Ishikawa (cell line): ENCODE results near the gene LMF2.
A peak's percentile ranks its signal among the peaks of the same experiment; 100 is the strongest.

Source experiments
- CEBPB ChIP-seq: IDR thresholded peaks from 2 replicates; pipeline ENCODE4 v1.6.1; 2012
- CREB1 ChIP-seq: IDR thresholded peaks from 2 replicates; pipeline ENCODE4 v1.6.1; 2012; ENCODE audit warnings: low read depth
- EGR1 ChIP-seq: IDR thresholded peaks from 2 replicates; pipeline ENCODE4 v1.6.1; 2012
- EP300 ChIP-seq: IDR thresholded peaks from 2 replicates; pipeline ENCODE4 v1.6.1; 2012; ENCODE audit warnings: borderline replicate concordance
- FOXM1 ChIP-seq: IDR thresholded peaks from 2 replicates; pipeline ENCODE4 v1.6.1; 2012; ENCODE audit warnings: low read depth, borderline replicate concordance
- NFIC ChIP-seq: IDR thresholded peaks from 2 replicates; pipeline ENCODE4 v1.6.1; 2012
- RAD21 ChIP-seq: IDR thresholded peaks from 2 replicates; pipeline ENCODE4 v1.6.1; 2012; ENCODE audit warnings: low read depth
- REST ChIP-seq: IDR thresholded peaks from 2 replicates; pipeline ENCODE4 v1.6.1; 2012; ENCODE audit warnings: low read depth, mild to moderate bottlenecking
- TAF1 ChIP-seq: IDR thresholded peaks from 2 replicates; pipeline ENCODE4 v1.6.1; 2012; ENCODE audit warnings: low read depth, mild to moderate bottlenecking
- TCF12 ChIP-seq: IDR thresholded peaks from 2 replicates; pipeline ENCODE4 v1.6.1; 2012; ENCODE audit warnings: low read depth
- TEAD4 ChIP-seq: IDR thresholded peaks from 2 replicates; pipeline ENCODE4 v1.6.1; 2012
- YY1 ChIP-seq: IDR thresholded peaks from 2 replicates; pipeline ENCODE4 v1.6.1; 2012; ENCODE audit warnings: low read depth
- ZBTB7A ChIP-seq: IDR thresholded peaks from 2 replicates; pipeline ENCODE4 v1.6.1; 2012; ENCODE audit warnings: low read depth
- TF ChIP-seq, protein P1 (sequence below): IDR thresholded peaks from 2 replicates; pipeline ENCODE4 v1.6.1; 2012
- TF ChIP-seq, protein P2 (sequence below): IDR thresholded peaks from 2 replicates; pipeline ENCODE4 v1.6.1; 2012

Gene LMF2

GRCh38 chr22:50526834-50527801 lies 19.6 kb upstream of the LMF2 start:
- peak; percentile 43; the same call in 1 of the 2 replicates for TF ChIP-seq ZBTB7A
- no peak for TF ChIP-seq TAF1

DNA sequence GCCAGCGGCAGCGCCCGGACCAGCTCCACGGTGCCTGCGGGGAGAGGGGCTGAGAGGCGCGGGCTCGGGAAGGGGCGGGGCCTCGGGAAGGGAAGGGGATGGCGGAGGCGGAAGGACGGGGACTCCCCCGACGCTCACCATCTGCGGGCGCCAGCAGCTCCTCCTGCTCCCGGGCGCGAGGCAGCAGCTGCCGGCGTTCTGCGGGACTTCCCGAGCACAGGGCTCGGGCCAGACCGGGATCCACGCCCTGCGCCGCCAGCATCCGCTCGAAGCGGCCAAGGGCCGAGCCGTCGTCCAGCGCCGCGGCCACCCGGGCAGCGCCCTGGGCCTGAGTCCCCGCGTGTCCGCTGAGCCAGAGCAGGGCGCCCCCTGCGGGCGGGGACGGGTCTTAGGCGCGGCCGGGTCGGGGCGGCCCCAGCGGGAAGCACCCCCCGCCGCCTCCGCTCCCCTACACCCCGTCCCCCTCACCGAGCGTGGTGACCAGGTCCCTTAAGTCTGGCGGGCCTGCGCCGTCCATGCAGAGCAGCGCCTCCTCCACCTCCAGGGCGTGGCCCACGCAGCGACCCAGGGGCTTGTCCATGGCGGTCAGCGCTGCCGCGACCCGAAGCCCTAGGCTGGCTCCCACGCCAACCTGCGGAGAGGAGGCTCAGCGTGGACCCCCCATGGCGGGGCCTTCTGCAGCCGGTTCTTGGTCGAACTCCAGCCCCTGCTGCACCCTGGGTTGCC lies 18.8 kb upstream of the LMF2 start:
- TF ChIP-seq TCF12 (no peak), RAD21 (peak; percentile 8; the same call in 1 of the 2 replicates), EGR1 (no peak), EP300 (no peak), ZBTB7A (peak; percentile 80), CEBPB (no peak)
- TF ChIP-seq, protein P1, sequence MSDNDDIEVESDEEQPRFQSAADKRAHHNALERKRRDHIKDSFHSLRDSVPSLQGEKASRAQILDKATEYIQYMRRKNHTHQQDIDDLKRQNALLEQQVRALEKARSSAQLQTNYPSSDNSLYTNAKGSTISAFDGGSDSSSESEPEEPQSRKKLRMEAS: peak; percentile 52; the same call in 1 of the 2 replicates

- TF ChIP-seq EP300 (no peak), TCF12 (no peak), RAD21 (no peak), REST (no peak; the same call in 1 of the 2 replicates), TEAD4 (no peak), CEBPB (no peak), FOXM1 (no peak), ZBTB7A (no peak), NFIC (no peak), EGR1 (no peak)
- TF ChIP-seq, protein P2, sequence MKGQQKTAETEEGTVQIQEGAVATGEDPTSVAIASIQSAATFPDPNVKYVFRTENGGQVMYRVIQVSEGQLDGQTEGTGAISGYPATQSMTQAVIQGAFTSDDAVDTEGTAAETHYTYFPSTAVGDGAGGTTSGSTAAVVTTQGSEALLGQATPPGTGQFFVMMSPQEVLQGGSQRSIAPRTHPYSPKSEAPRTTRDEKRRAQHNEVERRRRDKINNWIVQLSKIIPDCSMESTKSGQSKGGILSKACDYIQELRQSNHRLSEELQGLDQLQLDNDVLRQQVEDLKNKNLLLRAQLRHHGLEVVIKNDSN: no peak
- TF ChIP-seq, protein P1: no peak
These were observed 18.3 kb upstream of the LMF2 start for GRCh38 chr22:50525858-50526107.

GRCh38 chr22:50525104-50525857 lies 17.8 kb upstream of the LMF2 start, which contains the start of gene SCO2:
TSS of gene SCO2 (minus strand) at chr22:50525598. CDS start at chr22:50524411, 1,187 bp downstream.
- TF ChIP-seq ZBTB7A (no peak; the same call in 1 of the 2 replicates), NFIC (no peak; the same call in 1 of the 2 replicates), EP300 (peak; percentile 28; the same call in 1 of the 2 replicates), CEBPB (no peak), TAF1 (peak; percentile 83), CREB1 (no peak; the same call in 1 of the 2 replicates), TEAD4 (peak; percentile 6; the same call in 1 of the 2 replicates), RAD21 (peak; percentile 36; the same call in 1 of the 2 replicates), YY1 (peak; percentile 74), REST (0 out of 2 replicates have a peak, but pooled peaks have one; percentile 8), EGR1 (peak; percentile 90), TCF12 (no peak; the same call in none of the 2 replicates), FOXM1 (no peak; the same call in 1 of the 2 replicates)
- TF ChIP-seq, protein P1: peak; percentile 74
- TF ChIP-seq, protein P2: peak; percentile 99

DNA sequence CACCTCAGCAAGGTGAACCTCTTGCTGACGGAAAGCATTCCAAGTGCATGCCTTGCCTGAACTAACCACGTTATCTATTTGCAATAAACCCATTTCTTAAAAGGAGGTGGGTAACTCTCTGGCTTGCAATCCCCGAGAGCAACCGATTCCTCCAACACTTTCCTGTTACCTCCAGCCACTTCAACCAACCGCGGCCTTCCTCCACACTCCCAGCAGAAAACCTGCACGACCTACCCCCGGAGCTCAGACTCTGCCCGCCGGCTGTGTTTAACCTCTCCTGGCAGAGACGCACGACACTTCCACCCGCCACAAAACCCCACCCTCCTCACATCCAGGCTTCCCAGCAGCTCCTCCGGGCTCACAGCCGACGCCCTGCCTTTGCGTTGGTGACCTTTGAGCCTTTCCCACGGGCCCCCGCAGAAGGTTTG lies 17.2 kb upstream of the LMF2 start:
- TF ChIP-seq ZBTB7A (no peak), CREB1 (no peak), TCF12 (no peak), YY1 (no peak), REST (no peak), TEAD4 (no peak), NFIC (no peak)
- TF ChIP-seq, protein P1: no peak
- TF ChIP-seq, protein P2: no peak
